GM10266 (cell line): ENCODE results near the gene ANGEL1.
A peak's percentile ranks its signal among the peaks of the same experiment; 100 is the strongest.

ENCODE experiments used
- DNase-seq: peaks from one replicate; pipeline ENCODE4 v3.0.0; 2012; ENCODE audit errors: extremely low spot score
- CTCF ChIP-seq: IDR thresholded peaks from 2 replicates; pipeline ENCODE4 v1.5.1; 2012; ENCODE audit warnings: mild to moderate bottlenecking, low read depth; ENCODE audit not compliant: control insufficient read depth, insufficient read depth; ENCODE audit errors: missing control alignments

Gene ANGEL1

GRCh38 chr14:76814726-76815645 is 2.3 kb upstream of the ANGEL1 start:
- no peak for TF ChIP-seq CTCF
- no peak for DNase-seq

DNA sequence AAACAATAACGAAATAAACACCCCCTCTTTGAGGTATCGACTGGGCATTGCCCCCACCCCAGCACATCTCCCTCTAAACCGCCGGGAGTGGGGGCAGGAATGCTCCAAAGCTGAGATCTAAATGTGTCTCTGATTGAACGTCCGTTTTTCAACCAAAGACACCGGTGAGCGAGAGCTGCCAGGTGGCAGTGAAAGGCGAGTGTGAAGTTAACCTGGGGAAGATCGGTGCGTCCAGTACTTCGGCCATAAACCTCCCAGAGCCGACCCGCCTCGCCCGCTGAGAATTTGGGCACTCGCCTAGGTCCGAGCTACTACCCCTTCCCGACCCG is 625 bp downstream of the ANGEL1 start:
- no peak for TF ChIP-seq CTCF
- DNase-seq, result peak; percentile 39

GRCh38 chr14:76811561-76811960 is 1.1 kb downstream of the ANGEL1 start:
- DNase-seq, result no peak
- no peak for TF ChIP-seq CTCF

- peak; percentile 65 for TF ChIP-seq CTCF
- no peak for DNase-seq
Measured at GRCh38 chr14:76810953-76811400, 1.7 kb downstream of the ANGEL1 start.

GRCh38 chr14:76810525-76810924 is 2.2 kb downstream of the ANGEL1 start:
- no peak for DNase-seq

GRCh38 chr14:76808990-76809389 is 3.7 kb downstream of the ANGEL1 start:
- no peak for DNase-seq

More at GRCh38 chr14:76810525-76810924, 2.2 kb downstream of the ANGEL1 start:
- TF ChIP-seq CTCF, result no peak

More at GRCh38 chr14:76808990-76809389, 3.7 kb downstream of the ANGEL1 start:
- no peak for TF ChIP-seq CTCF
